Measurements from ENCODE around the gene ZNF521.

DNA sequence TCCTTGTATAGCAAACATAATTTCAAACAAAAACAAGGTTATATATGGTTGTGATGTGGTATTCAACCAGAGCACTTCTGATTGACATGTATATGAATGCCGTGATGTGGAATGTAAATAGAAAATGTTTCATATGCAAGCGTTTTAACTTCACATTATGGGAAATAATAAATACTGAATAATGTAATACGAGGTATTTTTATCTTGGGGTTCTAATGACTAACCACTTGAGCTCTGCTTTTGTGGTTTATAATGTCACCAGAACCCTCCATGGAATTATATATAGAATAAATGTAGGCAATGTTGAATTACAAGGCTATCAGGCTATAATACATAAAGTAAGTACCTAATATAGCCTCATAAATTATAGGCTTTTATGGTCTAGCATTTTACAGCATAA is 72.4 kb downstream of the ZNF521 start:
- TF ChIP-seq, protein P1, sequence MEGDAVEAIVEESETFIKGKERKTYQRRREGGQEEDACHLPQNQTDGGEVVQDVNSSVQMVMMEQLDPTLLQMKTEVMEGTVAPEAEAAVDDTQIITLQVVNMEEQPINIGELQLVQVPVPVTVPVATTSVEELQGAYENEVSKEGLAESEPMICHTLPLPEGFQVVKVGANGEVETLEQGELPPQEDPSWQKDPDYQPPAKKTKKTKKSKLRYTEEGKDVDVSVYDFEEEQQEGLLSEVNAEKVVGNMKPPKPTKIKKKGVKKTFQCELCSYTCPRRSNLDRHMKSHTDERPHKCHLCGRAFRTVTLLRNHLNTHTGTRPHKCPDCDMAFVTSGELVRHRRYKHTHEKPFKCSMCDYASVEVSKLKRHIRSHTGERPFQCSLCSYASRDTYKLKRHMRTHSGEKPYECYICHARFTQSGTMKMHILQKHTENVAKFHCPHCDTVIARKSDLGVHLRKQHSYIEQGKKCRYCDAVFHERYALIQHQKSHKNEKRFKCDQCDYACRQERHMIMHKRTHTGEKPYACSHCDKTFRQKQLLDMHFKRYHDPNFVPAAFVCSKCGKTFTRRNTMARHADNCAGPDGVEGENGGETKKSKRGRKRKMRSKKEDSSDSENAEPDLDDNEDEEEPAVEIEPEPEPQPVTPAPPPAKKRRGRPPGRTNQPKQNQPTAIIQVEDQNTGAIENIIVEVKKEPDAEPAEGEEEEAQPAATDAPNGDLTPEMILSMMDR (conservative IDR thresholded peaks at IDR 0.05; ENCODE audit: low read length), result no peak
- TF ChIP-seq EZH2phosphoT487 (IDR thresholded peaks at IDR 0.05; ENCODE audit: borderline replicate concordance, low read depth, low read length), result no peak

Measured in OCI-LY7 (cell line).